ENCODE results near the gene DUSP19.

Gene DUSP19

GRCh38 chr2:183126635-183127034 is 48.1 kb downstream of the DUSP19 start:
- DNase-seq = no peak

- no peak for DNase-seq
These were observed 55.5 kb downstream of the DUSP19 start for GRCh38 chr2:183134016-183134415.

- DNase-seq = no peak
These were observed 70.4 kb downstream of the DUSP19 start for GRCh38 chr2:183148955-183149354.

- no peak for DNase-seq
These were observed 70.9 kb downstream of the DUSP19 start for GRCh38 chr2:183149489-183149888.
